ENCODE measurements around the gene TMEM30B.
"Not testable (repeated sequence)": the region's sequence is repeated elsewhere in the genome, so short reads cannot be mapped to it uniquely, and the experiment has no call there.

The TMEM30B gene

DNA sequence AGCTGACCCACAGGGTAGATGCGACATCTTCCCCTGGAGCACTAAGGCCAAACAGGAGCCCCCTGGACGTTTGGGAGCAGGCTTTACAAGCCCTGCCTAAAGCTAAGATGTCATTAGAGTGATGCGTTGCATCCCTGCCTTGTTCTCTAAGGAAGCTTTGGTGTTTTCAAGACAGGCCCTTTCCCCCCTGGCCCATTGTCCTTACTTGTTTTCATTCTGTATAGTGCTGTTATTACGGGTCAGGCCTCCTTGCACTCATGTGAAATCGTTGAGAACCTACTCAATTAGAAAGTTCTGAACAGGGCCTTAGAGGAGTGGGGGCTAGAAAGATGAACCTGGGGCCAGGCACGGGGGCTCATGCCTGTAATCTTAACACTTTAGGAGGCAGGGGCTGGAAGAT lies 38.6 kb upstream of the TMEM30B start:
- DNase-seq (ENCODE audit: low read depth in 2 of 2) = no peak
- TF ChIP-seq, protein P1, sequence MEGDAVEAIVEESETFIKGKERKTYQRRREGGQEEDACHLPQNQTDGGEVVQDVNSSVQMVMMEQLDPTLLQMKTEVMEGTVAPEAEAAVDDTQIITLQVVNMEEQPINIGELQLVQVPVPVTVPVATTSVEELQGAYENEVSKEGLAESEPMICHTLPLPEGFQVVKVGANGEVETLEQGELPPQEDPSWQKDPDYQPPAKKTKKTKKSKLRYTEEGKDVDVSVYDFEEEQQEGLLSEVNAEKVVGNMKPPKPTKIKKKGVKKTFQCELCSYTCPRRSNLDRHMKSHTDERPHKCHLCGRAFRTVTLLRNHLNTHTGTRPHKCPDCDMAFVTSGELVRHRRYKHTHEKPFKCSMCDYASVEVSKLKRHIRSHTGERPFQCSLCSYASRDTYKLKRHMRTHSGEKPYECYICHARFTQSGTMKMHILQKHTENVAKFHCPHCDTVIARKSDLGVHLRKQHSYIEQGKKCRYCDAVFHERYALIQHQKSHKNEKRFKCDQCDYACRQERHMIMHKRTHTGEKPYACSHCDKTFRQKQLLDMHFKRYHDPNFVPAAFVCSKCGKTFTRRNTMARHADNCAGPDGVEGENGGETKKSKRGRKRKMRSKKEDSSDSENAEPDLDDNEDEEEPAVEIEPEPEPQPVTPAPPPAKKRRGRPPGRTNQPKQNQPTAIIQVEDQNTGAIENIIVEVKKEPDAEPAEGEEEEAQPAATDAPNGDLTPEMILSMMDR (IDR thresholded peaks at IDR 0.05; ENCODE audit: low read depth, low read length) = no peak
- no peak overlapping the region for H3K4me3 ChIP-seq (replicated peaks in 1 of 2; ENCODE audit: low read depth in 2 of 2, low read length in 2 of 2)

DNA sequence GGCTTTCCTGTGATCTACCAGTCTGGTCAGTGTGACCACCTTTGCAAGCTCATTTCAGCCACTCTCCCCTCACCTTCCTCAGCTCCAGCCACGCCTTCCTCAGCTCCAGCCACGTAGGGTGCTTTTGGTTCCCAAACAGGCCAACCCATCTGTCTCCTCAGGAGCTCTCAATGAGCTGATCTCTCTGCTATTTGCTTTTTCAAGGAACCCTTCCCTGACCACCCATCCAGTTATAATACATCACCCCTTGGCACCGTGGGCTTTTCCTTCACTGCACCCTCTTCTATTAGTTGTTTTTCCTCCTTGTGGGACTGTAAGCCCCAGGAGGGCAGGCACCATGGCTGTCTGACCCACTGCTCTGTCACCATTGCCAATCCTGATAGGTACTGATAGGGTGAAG lies 37.9 kb upstream of the TMEM30B start:
- DNase-seq (ENCODE audit: low read depth in 2 of 2) = no peak
- TF ChIP-seq, protein P1 (IDR thresholded peaks at IDR 0.05; ENCODE audit: low read depth, low read length) = no peak
- no peak overlapping the region for H3K4me3 ChIP-seq (replicated peaks in 1 of 2; ENCODE audit: low read depth in 2 of 2, low read length in 2 of 2)

DNA sequence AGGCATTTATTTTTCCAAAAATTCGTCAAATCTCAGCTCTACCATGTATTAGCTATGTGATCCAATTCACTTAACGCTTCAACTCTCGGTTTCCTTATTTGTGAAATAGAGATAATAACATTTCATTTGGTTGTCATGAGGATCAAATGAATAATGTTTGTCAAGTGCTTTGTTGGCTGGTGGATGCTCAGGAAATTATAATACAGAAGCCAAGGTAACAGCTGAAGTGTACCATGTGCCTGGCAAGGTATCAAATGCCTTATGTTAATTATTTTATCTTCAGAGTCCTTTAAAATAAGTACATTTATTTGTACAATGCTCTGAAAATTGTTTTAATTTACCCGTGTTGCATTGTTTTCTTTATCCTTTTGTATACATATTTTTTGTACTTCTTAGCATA lies 34.2 kb upstream of the TMEM30B start:
- no peak for DNase-seq (ENCODE audit: low read depth in 2 of 2)
- H3K4me3 ChIP-seq (replicated peaks in 1 of 2; ENCODE audit: low read depth in 2 of 2, low read length in 2 of 2) = no peak overlapping the region
- TF ChIP-seq, protein P1 (IDR thresholded peaks at IDR 0.05; ENCODE audit: low read depth, low read length) = no peak

DNA sequence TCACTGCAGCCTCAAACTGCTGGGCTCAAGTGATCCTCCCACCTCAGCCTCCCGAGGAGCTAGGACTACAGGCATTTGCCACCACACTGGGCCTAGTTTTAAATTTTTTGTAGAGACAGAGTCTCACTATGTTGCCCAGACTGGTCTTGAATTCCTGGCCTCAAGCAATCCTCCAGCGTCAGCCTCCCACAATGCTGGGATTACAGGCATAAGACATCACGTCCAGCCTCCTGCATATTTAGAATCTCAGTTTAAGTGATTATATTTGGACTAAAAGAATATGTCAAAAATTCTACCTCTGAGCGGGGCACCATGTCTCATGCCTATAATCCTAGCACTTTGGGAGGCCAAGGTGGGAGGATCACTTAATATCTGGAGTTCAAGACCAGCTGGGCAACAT lies 27.6 kb upstream of the TMEM30B start:
- DNase-seq (ENCODE audit: low read depth in 2 of 2); H3K4me3 ChIP-seq (replicated peaks in 1 of 2; ENCODE audit: low read depth in 2 of 2, low read length in 2 of 2): not testable (repeated sequence)

DNA sequence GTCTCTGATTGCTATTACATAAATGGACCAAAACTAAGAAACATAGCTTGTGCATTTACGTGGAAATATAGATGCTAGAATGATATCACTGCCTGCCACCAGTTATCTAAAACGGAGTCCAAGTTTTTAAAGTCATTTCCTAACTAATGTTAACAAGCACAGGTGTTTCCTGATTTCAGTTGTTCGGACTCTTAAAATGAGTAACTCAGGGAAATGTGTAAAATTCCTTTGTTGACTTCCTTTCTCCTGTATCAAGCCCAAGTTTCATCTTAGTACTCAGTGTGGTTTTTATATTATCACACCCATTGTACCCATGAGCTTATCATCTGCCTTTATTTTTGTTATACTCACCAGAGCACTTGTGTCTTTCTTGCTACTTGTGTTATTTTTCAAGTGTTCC lies 27.1 kb upstream of the TMEM30B start:
- DNase-seq (ENCODE audit: low read depth in 2 of 2) = peak; percentile 15 to 27
- TF ChIP-seq, protein P1 (IDR thresholded peaks at IDR 0.05; ENCODE audit: low read depth, low read length) = no peak
- H3K4me3 ChIP-seq (replicated peaks in 1 of 2; ENCODE audit: low read depth in 2 of 2, low read length in 2 of 2) = no peak overlapping the region

DNA sequence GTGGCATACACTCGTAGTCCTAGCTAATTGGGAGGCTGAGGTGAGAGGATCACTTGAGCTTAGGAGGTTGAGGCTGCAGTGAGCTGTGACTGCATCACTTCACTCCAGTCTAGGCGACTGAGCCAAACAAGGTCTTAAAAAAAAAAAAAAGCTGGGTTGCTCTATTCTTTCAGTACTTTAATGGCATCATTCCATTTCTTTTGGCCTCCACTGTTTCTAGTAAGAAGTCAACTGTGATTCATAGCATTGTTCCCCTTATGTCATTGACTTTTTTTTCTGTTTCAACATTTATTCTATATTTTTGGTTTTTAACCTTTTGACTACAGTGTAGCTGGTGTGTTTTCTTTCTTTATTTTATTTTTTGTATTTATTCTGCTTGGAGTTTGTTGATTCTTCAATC lies 23.6 kb upstream of the TMEM30B start:
- TF ChIP-seq, protein P1 (IDR thresholded peaks at IDR 0.05; ENCODE audit: low read depth, low read length) = no peak
- no peak overlapping the region for H3K4me3 ChIP-seq (replicated peaks in 1 of 2; ENCODE audit: low read depth in 2 of 2, low read length in 2 of 2)
- DNase-seq (ENCODE audit: low read depth in 2 of 2) = peak in 1 of 2 donors; percentile 50

DNA sequence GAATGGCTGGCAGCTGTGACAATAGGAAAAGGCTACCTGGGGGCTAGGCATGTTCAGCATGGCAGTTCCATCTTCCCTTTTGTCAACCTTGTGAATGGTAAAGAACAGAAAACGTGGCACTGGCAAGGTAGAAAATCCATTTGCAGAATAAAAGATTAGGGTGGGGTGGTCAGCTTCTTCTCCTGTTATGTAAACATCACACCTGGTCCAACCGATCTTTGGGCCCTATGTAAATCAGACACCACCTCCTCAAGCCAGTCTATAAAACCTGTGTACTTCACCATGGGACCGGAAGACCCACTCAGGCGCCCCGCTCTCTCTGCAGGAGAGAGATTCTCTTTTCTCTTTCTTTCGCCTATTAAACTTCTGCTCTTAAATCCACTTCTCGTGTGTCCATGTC lies 19.6 kb upstream of the TMEM30B start:
- H3K4me3 ChIP-seq (replicated peaks in 1 of 2; ENCODE audit: low read depth in 2 of 2, low read length in 2 of 2) = no peak overlapping the region
- TF ChIP-seq, protein P1 (IDR thresholded peaks at IDR 0.05; ENCODE audit: low read depth, low read length) = no peak
- no peak for DNase-seq (ENCODE audit: low read depth in 2 of 2)

All from cardiac fibroblast (primary cell).